Ishikawa (cell line): ENCODE data around the gene BET1.

ENCODE experiments used
- CEBPB ChIP-seq: IDR thresholded peaks from 2 replicates; pipeline ENCODE4 v1.6.1; 2012
- CREB1 ChIP-seq: IDR thresholded peaks from 2 replicates; pipeline ENCODE4 v1.6.1; 2012; ENCODE audit warnings: low read depth
- EGR1 ChIP-seq: IDR thresholded peaks from 2 replicates; pipeline ENCODE4 v1.6.1; 2012
- EP300 ChIP-seq: IDR thresholded peaks from 2 replicates; pipeline ENCODE4 v1.6.1; 2012; ENCODE audit warnings: borderline replicate concordance
- FOXM1 ChIP-seq: IDR thresholded peaks from 2 replicates; pipeline ENCODE4 v1.6.1; 2012; ENCODE audit warnings: low read depth, borderline replicate concordance
- NFIC ChIP-seq: IDR thresholded peaks from 2 replicates; pipeline ENCODE4 v1.6.1; 2012
- RAD21 ChIP-seq: IDR thresholded peaks from 2 replicates; pipeline ENCODE4 v1.6.1; 2012; ENCODE audit warnings: low read depth
- TAF1 ChIP-seq: IDR thresholded peaks from 2 replicates; pipeline ENCODE4 v1.6.1; 2012; ENCODE audit warnings: low read depth, mild to moderate bottlenecking
- TCF12 ChIP-seq: IDR thresholded peaks from 2 replicates; pipeline ENCODE4 v1.6.1; 2012; ENCODE audit warnings: low read depth
- TEAD4 ChIP-seq: IDR thresholded peaks from 2 replicates; pipeline ENCODE4 v1.6.1; 2012
- YY1 ChIP-seq: IDR thresholded peaks from 2 replicates; pipeline ENCODE4 v1.6.1; 2012; ENCODE audit warnings: low read depth
- ZBTB7A ChIP-seq: IDR thresholded peaks from 2 replicates; pipeline ENCODE4 v1.6.1; 2012; ENCODE audit warnings: low read depth
- TF ChIP-seq, protein P1 (sequence below): IDR thresholded peaks from 2 replicates; pipeline ENCODE4 v1.6.1; 2012
- TF ChIP-seq, protein P2 (sequence below): IDR thresholded peaks from 2 replicates; pipeline ENCODE4 v1.6.1; 2012; ENCODE audit warnings: low read depth, mild to moderate bottlenecking
- TF ChIP-seq, protein P3 (sequence below): IDR thresholded peaks from 2 replicates; pipeline ENCODE4 v1.6.1; 2012

Gene BET1

DNA sequence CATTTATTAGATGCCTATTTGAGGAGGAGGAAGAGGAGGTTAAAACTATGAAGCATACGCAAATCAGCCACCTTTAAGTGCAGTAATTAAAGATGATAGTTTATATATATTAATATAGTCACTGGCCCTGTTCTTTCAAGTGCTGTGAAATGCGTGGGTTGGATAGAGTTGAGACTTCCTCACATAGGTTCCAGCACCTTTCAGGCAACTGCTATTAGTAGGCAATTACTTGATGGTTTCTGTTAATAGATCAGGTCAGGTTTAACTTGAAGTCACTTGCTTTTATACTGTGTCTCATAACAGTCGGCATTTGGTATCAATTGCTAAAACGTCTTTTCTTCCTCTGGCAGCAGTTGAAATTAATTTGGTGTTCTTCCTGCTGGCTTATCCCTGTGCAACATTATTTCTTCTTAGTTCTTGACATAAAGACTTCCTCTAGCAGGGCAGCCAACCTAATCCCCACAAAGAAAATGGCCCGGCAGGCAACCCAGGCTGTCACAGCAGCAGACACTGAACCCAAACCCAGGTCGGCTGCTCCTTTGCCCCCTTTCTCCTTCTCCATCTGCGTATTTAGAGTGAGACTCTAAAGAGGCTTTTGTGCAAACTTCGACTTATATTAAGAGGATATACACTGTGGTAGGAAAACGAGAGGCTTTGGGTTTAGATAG lies 35.3 kb upstream of the BET1 start:
- no peak for TF ChIP-seq EGR1
- TF ChIP-seq TEAD4: no peak
- TF ChIP-seq, protein P1, sequence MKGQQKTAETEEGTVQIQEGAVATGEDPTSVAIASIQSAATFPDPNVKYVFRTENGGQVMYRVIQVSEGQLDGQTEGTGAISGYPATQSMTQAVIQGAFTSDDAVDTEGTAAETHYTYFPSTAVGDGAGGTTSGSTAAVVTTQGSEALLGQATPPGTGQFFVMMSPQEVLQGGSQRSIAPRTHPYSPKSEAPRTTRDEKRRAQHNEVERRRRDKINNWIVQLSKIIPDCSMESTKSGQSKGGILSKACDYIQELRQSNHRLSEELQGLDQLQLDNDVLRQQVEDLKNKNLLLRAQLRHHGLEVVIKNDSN: no peak
- TF ChIP-seq, protein P2, sequence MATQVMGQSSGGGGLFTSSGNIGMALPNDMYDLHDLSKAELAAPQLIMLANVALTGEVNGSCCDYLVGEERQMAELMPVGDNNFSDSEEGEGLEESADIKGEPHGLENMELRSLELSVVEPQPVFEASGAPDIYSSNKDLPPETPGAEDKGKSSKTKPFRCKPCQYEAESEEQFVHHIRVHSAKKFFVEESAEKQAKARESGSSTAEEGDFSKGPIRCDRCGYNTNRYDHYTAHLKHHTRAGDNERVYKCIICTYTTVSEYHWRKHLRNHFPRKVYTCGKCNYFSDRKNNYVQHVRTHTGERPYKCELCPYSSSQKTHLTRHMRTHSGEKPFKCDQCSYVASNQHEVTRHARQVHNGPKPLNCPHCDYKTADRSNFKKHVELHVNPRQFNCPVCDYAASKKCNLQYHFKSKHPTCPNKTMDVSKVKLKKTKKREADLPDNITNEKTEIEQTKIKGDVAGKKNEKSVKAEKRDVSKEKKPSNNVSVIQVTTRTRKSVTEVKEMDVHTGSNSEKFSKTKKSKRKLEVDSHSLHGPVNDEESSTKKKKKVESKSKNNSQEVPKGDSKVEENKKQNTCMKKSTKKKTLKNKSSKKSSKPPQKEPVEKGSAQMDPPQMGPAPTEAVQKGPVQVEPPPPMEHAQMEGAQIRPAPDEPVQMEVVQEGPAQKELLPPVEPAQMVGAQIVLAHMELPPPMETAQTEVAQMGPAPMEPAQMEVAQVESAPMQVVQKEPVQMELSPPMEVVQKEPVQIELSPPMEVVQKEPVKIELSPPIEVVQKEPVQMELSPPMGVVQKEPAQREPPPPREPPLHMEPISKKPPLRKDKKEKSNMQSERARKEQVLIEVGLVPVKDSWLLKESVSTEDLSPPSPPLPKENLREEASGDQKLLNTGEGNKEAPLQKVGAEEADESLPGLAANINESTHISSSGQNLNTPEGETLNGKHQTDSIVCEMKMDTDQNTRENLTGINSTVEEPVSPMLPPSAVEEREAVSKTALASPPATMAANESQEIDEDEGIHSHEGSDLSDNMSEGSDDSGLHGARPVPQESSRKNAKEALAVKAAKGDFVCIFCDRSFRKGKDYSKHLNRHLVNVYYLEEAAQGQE: no peak
- TF ChIP-seq TCF12: no peak
- TF ChIP-seq YY1: no peak
- TF ChIP-seq ZBTB7A: no peak

DNA sequence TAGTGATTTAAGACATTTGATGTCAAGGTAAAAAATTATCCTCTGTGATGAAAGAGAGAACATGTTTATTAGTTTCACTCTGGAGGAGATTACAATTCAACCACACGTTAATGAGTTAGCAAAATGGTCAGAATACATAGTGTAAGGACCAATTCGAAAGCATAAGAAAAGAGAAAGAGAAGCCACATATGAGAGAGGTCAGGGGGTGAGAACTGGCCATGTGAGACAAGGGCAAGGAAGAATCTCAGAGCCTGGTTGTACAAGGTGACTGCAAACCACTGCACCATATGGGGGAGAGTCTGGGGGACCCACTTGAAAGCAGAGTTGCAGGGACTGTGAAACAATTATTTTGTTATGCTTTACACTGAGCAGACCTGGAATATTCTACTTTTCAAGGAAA lies 27.7 kb upstream of the BET1 start:
- TF ChIP-seq RAD21 (no peak), FOXM1 (no peak), TEAD4 (no peak), ZBTB7A (no peak), CEBPB (no peak), TCF12 (no peak), EP300 (no peak), CREB1 (no peak), TAF1 (no peak), YY1 (no peak), EGR1 (no peak), NFIC (no peak)
- TF ChIP-seq, protein P3, sequence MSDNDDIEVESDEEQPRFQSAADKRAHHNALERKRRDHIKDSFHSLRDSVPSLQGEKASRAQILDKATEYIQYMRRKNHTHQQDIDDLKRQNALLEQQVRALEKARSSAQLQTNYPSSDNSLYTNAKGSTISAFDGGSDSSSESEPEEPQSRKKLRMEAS: no peak
- TF ChIP-seq, protein P1: no peak
- TF ChIP-seq, protein P2: no peak

DNA sequence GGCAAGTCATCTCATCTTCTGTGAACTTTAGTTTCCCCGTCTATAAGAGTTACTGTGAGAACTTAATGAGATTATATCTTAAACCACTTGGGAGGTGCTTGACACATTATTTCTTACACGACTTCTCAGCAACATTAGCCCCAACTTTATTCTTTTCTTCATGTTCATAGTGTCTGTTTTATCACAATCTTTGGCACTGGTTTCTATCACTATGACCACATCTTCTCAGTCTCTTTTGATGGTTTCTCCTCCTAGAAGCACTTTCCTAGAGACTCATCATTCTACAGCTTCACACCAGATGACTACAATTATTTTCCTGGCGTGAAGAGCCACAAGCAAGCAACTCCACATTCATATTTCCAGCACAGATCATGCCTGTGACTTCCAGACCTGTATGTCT lies 26.5 kb upstream of the BET1 start:
- TF ChIP-seq CEBPB (no peak), EP300 (no peak), NFIC (no peak), FOXM1 (no peak)
- TF ChIP-seq, protein P2: no peak

DNA sequence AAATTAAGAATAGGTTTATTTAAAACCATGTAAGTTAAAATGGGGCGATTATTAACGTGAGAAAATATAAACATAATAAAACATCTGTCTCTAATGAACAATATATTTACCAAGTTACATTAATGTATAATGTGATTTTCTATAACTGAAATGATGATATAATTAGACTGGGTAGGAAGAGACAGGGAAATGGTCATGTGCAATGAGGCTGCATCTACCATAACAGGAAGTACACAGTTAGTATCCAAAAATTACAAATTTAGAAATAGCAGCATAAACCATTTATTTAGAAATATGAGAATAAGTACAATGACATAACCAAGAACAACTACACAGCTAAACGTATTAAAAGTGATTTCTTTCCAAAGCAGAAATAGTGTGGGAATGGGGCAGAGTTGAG lies 25.8 kb upstream of the BET1 start:
- TF ChIP-seq EP300 (no peak), YY1 (no peak), ZBTB7A (no peak), TAF1 (no peak), CREB1 (no peak), TCF12 (no peak), EGR1 (no peak), FOXM1 (no peak), RAD21 (no peak), CEBPB (no peak), TEAD4 (no peak), NFIC (no peak)
- TF ChIP-seq, protein P1: no peak
- TF ChIP-seq, protein P3: no peak
- TF ChIP-seq, protein P2: no peak
